HCT116 (cell line): ENCODE measurements around the gene GSTA2. TPM values are rescaled to one million over a fixed set of nuclear protein-coding genes. Genes with fewer than 3 reads are reported as not detected.

Experiments
- ATAC-seq: fragments of 200-7000 bp; cut with Tn5 transposase; 2 replicates; pipeline ENCODE4 v1.9.1; 2020; ENCODE audit warnings: mild to moderate bottlenecking, moderate library complexity
- BruUV-seq: library from RNA; stranded (reverse); fragments of 400-500 nt; replicated peaks from 2 replicates; lab custom pipeline; 2021; lab: Mats Ljungman, UMichigan
- CTCF ChIA-PET: fragments of 300-600 bp; sonication (Branson Sonifier 250); formaldehyde crosslinking; loops from one replicate; lab custom pipeline; 2021; ENCODE audit warnings: antibody characterized with exemption; lab: Charles Lee
- POLR2A ChIA-PET: fragments of 300-600, 350-600 bp; sonication (Branson Sonifier 250); formaldehyde crosslinking; loops from one replicate; lab custom pipeline; 2021; ENCODE audit warnings: antibody characterized with exemption; lab: Charles Lee
- RAD21 ChIA-PET, 2 experiments: fragments of 300-600 bp; sonication (Branson Sonifier 250); formaldehyde crosslinking; loops; one replicate each; lab custom pipeline; 2023; ENCODE audit warnings: low total read pairs in 2 of 2; ENCODE audit not compliant: uncharacterized antibody in 2 of 2, unreplicated experiment in 2 of 2, low non-redundant PET in 1 of 2; lab: Charles Lee
- DNase-seq: peaks from one replicate; pipeline ENCODE4 v3.0.0-alpha.2; 2010; ENCODE audit warnings: low read depth, low spot score
- H2AFZ ChIP-seq: fragments of 200-600 bp; shearing (Covaris generic), sonication (generic); 2 replicates; pipeline ENCODE4 v1.6.1; 2017; ENCODE audit warnings: low read depth, mixed run types, mixed read lengths, antibody characterized with exemption, low read length; ENCODE audit not compliant: poor library complexity, severe bottlenecking
- H3K27ac ChIP-seq: 2 replicates; pipeline ENCODE4 v1.5.1; 2012; ENCODE audit warnings: low read depth, low read length
- H3K27me3 ChIP-seq: fragments of 200-600 bp; sonication (generic); 2 replicates; pipeline ENCODE4 v1.6.1; 2016; ENCODE audit warnings: mixed run types, low read length, mixed read lengths; ENCODE audit not compliant: insufficient read depth
- H3K36me3 ChIP-seq, 2 experiments: fragments of 200-500 bp in 1 of 2; fragments of 200-600 bp in 1 of 2; sonication (Bioruptor generic) in 1 of 2; sonication (generic) in 1 of 2; 2 replicates each; pipeline versions ENCODE4 v1.5.1 to v1.6.1; 2014 to 2016; ENCODE audit warnings: low read length in 2 of 2, inconsistent platforms in 1 of 2, mixed read lengths in 1 of 2, mixed run types in 1 of 2; ENCODE audit not compliant: insufficient read depth in 2 of 2, control insufficient read depth in 1 of 2
- H3K4me1 ChIP-seq, 2 experiments: fragments of 200-600 bp in 1 of 2; sonication (generic) in 1 of 2; 2 replicates each; pipeline versions ENCODE4 v1.5.1 to v1.6.1; 2012 to 2017; ENCODE audit warnings: low read length in 2 of 2, inconsistent platforms in 1 of 2, mild to moderate bottlenecking in 1 of 2, mixed read lengths in 1 of 2, mixed run types in 1 of 2, moderate library complexity in 1 of 2; ENCODE audit not compliant: insufficient read depth in 2 of 2, control insufficient read depth in 1 of 2
- H3K4me2 ChIP-seq: fragments of 200-600 bp; sonication (generic); 2 replicates; pipeline ENCODE4 v1.6.1; 2017; ENCODE audit warnings: mixed run types, low read length, mixed read lengths
- H3K4me3 ChIP-seq, 2 experiments: fragments of 200-600 bp in 1 of 2; sonication (generic) in 1 of 2; replicated peaks in 1 of 2; 2 replicates each; pipeline ENCODE4 v1.5.1; 2011 to 2016; ENCODE audit warnings: low read length in 2 of 2, control low read depth in 1 of 2, low read depth in 1 of 2, mild to moderate bottlenecking in 1 of 2, mixed read lengths in 1 of 2, mixed run types in 1 of 2
- H3K79me2 ChIP-seq: fragments of 200-600 bp; sonication (generic); 2 replicates; pipeline ENCODE4 v1.6.1; 2017; ENCODE audit warnings: mild to moderate bottlenecking, mixed run types, low read length, moderate library complexity, mixed read lengths; ENCODE audit not compliant: insufficient read depth
- H3K9ac ChIP-seq: fragments of 200-600 bp; sonication (generic); 2 replicates; pipeline ENCODE4 v1.6.1; 2016; ENCODE audit warnings: low read length, mixed read lengths
- H3K9me2 ChIP-seq: fragments of 200-600 bp; sonication (generic), shearing (Covaris generic); 2 replicates; pipeline ENCODE4 v1.6.1; 2017; ENCODE audit warnings: mixed run types, mild to moderate bottlenecking, moderate library complexity; ENCODE audit not compliant: insufficient read depth
- H3K9me3 ChIP-seq, 2 experiments: fragments of 200-500 bp in 1 of 2; fragments of 200-600 bp in 1 of 2; sonication (Bioruptor generic) in 1 of 2; sonication (generic) in 1 of 2; 2 replicates each; pipeline ENCODE4 v1.6.1; 2014 to 2017; ENCODE audit warnings: low read length in 2 of 2, mixed read lengths in 2 of 2, inconsistent platforms in 1 of 2, low read depth in 1 of 2, mild to moderate bottlenecking in 1 of 2, mixed run types in 1 of 2, moderate library complexity in 1 of 2; ENCODE audit not compliant: control insufficient read depth in 1 of 2, insufficient read depth in 1 of 2
- H4K20me1 ChIP-seq: fragments of 200-600 bp; sonication (generic), shearing (Covaris generic); 2 replicates; pipeline ENCODE4 v1.6.1; 2017; ENCODE audit warnings: mixed run types, mild to moderate bottlenecking, moderate library complexity; ENCODE audit not compliant: insufficient read depth
- CBX3 ChIP-seq: IDR thresholded peaks from 2 replicates; pipeline ENCODE4 v1.6.1; 2012; ENCODE audit warnings: low read depth
- ELF1 ChIP-seq: IDR thresholded peaks from 2 replicates; pipeline ENCODE4 v1.6.1; 2012; ENCODE audit warnings: low read depth, borderline replicate concordance
- EZH2 ChIP-seq: fragments of 200-600 bp; sonication (generic); IDR thresholded peaks from 2 replicates; pipeline ENCODE4 v1.6.1; 2017; ENCODE audit warnings: antibody characterized with exemption, mixed run types
- FOSL1 ChIP-seq: IDR thresholded peaks from 2 replicates; pipeline ENCODE4 v1.6.1; 2012; ENCODE audit warnings: low read depth
- JUND ChIP-seq: IDR thresholded peaks from 2 replicates; pipeline ENCODE4 v1.6.1; 2012
- POLR2A ChIP-seq: IDR thresholded peaks from 2 replicates; pipeline ENCODE4 v1.7.0; 2011; ENCODE audit warnings: borderline replicate concordance; ENCODE audit not compliant: insufficient read depth, insufficient read length; ENCODE audit errors: extremely low read depth
- POLR2AphosphoS5 ChIP-seq: IDR thresholded peaks from 2 replicates; pipeline ENCODE4 v1.6.1; 2011; ENCODE audit warnings: mild to moderate bottlenecking, low read depth, low read length, moderate library complexity
- RAD21 ChIP-seq: IDR thresholded peaks from 2 replicates; pipeline ENCODE4 v1.6.1; 2012; ENCODE audit warnings: low read depth, mild to moderate bottlenecking
- SIN3A ChIP-seq: IDR thresholded peaks from 2 replicates; pipeline ENCODE4 v1.6.1; 2012; ENCODE audit warnings: low read depth
- SP1 ChIP-seq: IDR thresholded peaks from 2 replicates; pipeline ENCODE4 v1.6.1; 2012; ENCODE audit warnings: low read depth
- TCF7L2 ChIP-seq: IDR thresholded peaks from 2 replicates; pipeline ENCODE4 v1.7.0; 2011; ENCODE audit warnings: borderline replicate concordance, inconsistent platforms; ENCODE audit not compliant: insufficient read depth, insufficient read length; ENCODE audit errors: extremely low read depth
- YY1 ChIP-seq: IDR thresholded peaks from 2 replicates; pipeline ENCODE4 v1.6.1; 2011; ENCODE audit warnings: low read length, low read depth, moderate library complexity, mild to moderate bottlenecking; ENCODE audit not compliant: insufficient replicate concordance; ENCODE audit errors: extremely low read depth
- ZFX ChIP-seq: fragments of 450-650 bp; IDR thresholded peaks from 2 replicates; pipeline ENCODE4 v1.6.1; 2017
- ZNF274 ChIP-seq: fragments of 200-500 bp; sonication (Bioruptor generic); IDR thresholded peaks from 2 replicates; pipeline ENCODE4 v1.6.1; 2014; ENCODE audit warnings: mild to moderate bottlenecking, low read depth, low read length, inconsistent platforms
- intact Hi-C: fragments of 100-400 bp; cut with micrococcal nuclease; formaldehyde crosslinking; loops from 2 replicates; pipeline ENCODE4 v1.10.0; 2022
- total RNA-seq: library from RNA; stranded (reverse); gene quantifications from one replicate; pipeline ENCODE4 v1.2.1, GENCODE V29; 2021; ENCODE audit not compliant: unreplicated experiment
- TF ChIP-seq, protein P1 (sequence below), 3 experiments: fragments of 200-600 bp in 1 of 3; sonication (generic) in 1 of 3; IDR thresholded peaks in 2 of 3; conservative IDR thresholded peaks in 1 of 3; 2 replicates each; pipeline ENCODE4 v1.5.1; 2012 to 2017; ENCODE audit warnings: low read depth in 2 of 3, low read length in 2 of 3, antibody characterized with exemption in 1 of 3, borderline replicate concordance in 1 of 3, control low read depth in 1 of 3, mild to moderate bottlenecking in 1 of 3, mixed read lengths in 1 of 3, mixed run types in 1 of 3, moderate library complexity in 1 of 3; ENCODE audit not compliant: insufficient read depth in 1 of 3
- TF ChIP-seq, protein P2 (sequence below): IDR thresholded peaks from 2 replicates; pipeline ENCODE4 v1.6.1; 2012
- TF ChIP-seq, protein P3 (sequence below): IDR thresholded peaks from 2 replicates; pipeline ENCODE4 v1.6.1; 2012
- TF ChIP-seq, protein P4 (sequence below): IDR thresholded peaks from 2 replicates; pipeline ENCODE4 v1.6.1; 2012; ENCODE audit warnings: low read depth
- TF ChIP-seq, protein P5 (sequence below): IDR thresholded peaks from 2 replicates; pipeline ENCODE4 v1.6.1; 2011; ENCODE audit warnings: mild to moderate bottlenecking, low read length, moderate library complexity; ENCODE audit not compliant: insufficient replicate concordance; ENCODE audit errors: extremely low read depth

The GSTA2 gene
- total RNA-seq, 1 experiment from 2014 or later: not detected

DNA sequence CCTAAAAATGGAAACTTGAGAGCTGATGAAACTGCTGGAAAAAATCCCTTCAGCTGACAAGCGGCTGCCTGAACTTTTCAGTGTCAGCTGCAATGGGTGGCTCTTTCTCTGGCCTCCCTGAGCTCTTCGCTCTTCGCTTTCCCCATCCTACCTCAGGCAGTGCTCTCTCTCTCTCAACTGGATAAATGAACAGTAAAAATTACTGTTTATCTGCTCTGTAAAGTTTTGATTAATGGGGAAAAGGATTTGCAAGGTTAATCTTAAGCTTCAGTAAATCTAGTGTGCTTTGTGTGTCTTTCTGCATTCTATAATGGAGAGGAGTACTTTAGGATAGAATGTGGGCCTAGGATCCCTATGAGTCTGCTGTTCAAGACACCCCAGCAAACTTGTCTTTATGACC lies 57.3 kb downstream of the GSTA2 start:
- H3K27me3 ChIP-seq: no peaks in the 10 kb centered on the region
- intact Hi-C loops: no loop called here
- no TSS peak for BruUV-seq
- no peak overlapping the region for H3K27ac ChIP-seq
- DNase-seq: no peak
- TF ChIP-seq FOSL1 (no peak), YY1 (no peak), CBX3 (no peak), POLR2AphosphoS5 (no peak), SP1 (no peak), SIN3A (no peak), JUND (no peak), ZFX (no peak), EZH2 (no peak), ELF1 (no peak), POLR2A (no peak), ZNF274 (no peak), RAD21 (no peak), TCF7L2 (no peak)
- TF ChIP-seq, protein P1, sequence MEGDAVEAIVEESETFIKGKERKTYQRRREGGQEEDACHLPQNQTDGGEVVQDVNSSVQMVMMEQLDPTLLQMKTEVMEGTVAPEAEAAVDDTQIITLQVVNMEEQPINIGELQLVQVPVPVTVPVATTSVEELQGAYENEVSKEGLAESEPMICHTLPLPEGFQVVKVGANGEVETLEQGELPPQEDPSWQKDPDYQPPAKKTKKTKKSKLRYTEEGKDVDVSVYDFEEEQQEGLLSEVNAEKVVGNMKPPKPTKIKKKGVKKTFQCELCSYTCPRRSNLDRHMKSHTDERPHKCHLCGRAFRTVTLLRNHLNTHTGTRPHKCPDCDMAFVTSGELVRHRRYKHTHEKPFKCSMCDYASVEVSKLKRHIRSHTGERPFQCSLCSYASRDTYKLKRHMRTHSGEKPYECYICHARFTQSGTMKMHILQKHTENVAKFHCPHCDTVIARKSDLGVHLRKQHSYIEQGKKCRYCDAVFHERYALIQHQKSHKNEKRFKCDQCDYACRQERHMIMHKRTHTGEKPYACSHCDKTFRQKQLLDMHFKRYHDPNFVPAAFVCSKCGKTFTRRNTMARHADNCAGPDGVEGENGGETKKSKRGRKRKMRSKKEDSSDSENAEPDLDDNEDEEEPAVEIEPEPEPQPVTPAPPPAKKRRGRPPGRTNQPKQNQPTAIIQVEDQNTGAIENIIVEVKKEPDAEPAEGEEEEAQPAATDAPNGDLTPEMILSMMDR (IDR thresholded peaks at IDR 0.05 in 2 of 3, conservative IDR thresholded peaks at IDR 0.05 in 1 of 3; ENCODE audit: borderline replicate concordance in 1 of 3, insufficient read depth in 1 of 3, low read depth in 2 of 3, low read length in 2 of 3): no peak
- TF ChIP-seq, protein P2, sequence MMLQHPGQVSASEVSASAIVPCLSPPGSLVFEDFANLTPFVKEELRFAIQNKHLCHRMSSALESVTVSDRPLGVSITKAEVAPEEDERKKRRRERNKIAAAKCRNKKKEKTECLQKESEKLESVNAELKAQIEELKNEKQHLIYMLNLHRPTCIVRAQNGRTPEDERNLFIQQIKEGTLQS: no peak
- TF ChIP-seq, protein P3, sequence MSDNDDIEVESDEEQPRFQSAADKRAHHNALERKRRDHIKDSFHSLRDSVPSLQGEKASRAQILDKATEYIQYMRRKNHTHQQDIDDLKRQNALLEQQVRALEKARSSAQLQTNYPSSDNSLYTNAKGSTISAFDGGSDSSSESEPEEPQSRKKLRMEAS: no peak
- TF ChIP-seq, protein P4, sequence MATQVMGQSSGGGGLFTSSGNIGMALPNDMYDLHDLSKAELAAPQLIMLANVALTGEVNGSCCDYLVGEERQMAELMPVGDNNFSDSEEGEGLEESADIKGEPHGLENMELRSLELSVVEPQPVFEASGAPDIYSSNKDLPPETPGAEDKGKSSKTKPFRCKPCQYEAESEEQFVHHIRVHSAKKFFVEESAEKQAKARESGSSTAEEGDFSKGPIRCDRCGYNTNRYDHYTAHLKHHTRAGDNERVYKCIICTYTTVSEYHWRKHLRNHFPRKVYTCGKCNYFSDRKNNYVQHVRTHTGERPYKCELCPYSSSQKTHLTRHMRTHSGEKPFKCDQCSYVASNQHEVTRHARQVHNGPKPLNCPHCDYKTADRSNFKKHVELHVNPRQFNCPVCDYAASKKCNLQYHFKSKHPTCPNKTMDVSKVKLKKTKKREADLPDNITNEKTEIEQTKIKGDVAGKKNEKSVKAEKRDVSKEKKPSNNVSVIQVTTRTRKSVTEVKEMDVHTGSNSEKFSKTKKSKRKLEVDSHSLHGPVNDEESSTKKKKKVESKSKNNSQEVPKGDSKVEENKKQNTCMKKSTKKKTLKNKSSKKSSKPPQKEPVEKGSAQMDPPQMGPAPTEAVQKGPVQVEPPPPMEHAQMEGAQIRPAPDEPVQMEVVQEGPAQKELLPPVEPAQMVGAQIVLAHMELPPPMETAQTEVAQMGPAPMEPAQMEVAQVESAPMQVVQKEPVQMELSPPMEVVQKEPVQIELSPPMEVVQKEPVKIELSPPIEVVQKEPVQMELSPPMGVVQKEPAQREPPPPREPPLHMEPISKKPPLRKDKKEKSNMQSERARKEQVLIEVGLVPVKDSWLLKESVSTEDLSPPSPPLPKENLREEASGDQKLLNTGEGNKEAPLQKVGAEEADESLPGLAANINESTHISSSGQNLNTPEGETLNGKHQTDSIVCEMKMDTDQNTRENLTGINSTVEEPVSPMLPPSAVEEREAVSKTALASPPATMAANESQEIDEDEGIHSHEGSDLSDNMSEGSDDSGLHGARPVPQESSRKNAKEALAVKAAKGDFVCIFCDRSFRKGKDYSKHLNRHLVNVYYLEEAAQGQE: no peak
- TF ChIP-seq, protein P5, sequence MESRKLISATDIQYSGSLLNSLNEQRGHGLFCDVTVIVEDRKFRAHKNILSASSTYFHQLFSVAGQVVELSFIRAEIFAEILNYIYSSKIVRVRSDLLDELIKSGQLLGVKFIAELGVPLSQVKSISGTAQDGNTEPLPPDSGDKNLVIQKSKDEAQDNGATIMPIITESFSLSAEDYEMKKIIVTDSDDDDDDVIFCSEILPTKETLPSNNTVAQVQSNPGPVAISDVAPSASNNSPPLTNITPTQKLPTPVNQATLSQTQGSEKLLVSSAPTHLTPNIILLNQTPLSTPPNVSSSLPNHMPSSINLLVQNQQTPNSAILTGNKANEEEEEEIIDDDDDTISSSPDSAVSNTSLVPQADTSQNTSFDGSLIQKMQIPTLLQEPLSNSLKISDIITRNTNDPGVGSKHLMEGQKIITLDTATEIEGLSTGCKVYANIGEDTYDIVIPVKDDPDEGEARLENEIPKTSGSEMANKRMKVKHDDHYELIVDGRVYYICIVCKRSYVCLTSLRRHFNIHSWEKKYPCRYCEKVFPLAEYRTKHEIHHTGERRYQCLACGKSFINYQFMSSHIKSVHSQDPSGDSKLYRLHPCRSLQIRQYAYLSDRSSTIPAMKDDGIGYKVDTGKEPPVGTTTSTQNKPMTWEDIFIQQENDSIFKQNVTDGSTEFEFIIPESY: no peak
- TF ChIP-seq, all 23 proteins: peak for 0
- ATAC-seq: no peak
- RAD21 ChIA-PET: no interaction called here
- Histone ChIP-seq H3K4me3 (no peak overlapping the region), H3K9ac (no peak overlapping the region), H3K4me2 (no peak overlapping the region), H2AFZ (no peak overlapping the region), H3K79me2 (no peaks in the 10 kb centered on the region), H3K36me3 (no peaks in the 10 kb centered on the region), H3K9me3 (no peaks in the 10 kb centered on the region), H4K20me1 (no peaks in the 10 kb centered on the region), H3K9me2 (no peaks in the 10 kb centered on the region), H3K4me1 (no peaks in the 10 kb centered on the region)
- CTCF ChIA-PET: interaction anchor here (1.2 kb wide), 2 partner anchors 12 to 19 kb away, joined by 4 to 7 read pairs; no protein-coding TSS in a partner anchor
- POLR2A ChIA-PET: no interaction called here
